Endothelial cell (in vitro differentiated cells): ENCODE measurements around the gene OSBPL2. TPM values are rescaled to one million over a fixed set of nuclear protein-coding genes. Genes with fewer than 3 reads are reported as not detected.

Experiments
- DNase-seq: peaks from one replicate; pipeline ENCODE4 v3.0.0; 2021; ENCODE audit warnings: low spot score
- H3K27ac Mint-ChIP-seq: one replicate; pipeline ENCODE4 v1.8.0; 2021; ENCODE audit warnings: mixed read lengths, inconsistent platforms; ENCODE audit not compliant: unreplicated experiment
- H3K27me3 Mint-ChIP-seq: one replicate; pipeline ENCODE4 v1.8.0; 2021; ENCODE audit warnings: mild to moderate bottlenecking, moderate library complexity, mixed read lengths, inconsistent platforms; ENCODE audit not compliant: unreplicated experiment
- H3K36me3 Mint-ChIP-seq: one replicate; pipeline ENCODE4 v1.8.0; 2021; ENCODE audit warnings: mild to moderate bottlenecking, low read depth, mixed read lengths, inconsistent platforms; ENCODE audit not compliant: unreplicated experiment
- H3K4me1 Mint-ChIP-seq: one replicate; pipeline ENCODE4 v1.8.0; 2021; ENCODE audit warnings: mild to moderate bottlenecking, mixed read lengths, inconsistent platforms; ENCODE audit not compliant: unreplicated experiment
- H3K4me3 Mint-ChIP-seq: one replicate; pipeline ENCODE4 v1.8.0; 2021; ENCODE audit warnings: mild to moderate bottlenecking, mixed read lengths, inconsistent platforms; ENCODE audit not compliant: unreplicated experiment
- H3K9me3 Mint-ChIP-seq: one replicate; pipeline ENCODE4 v1.8.0; 2021; ENCODE audit warnings: mixed read lengths, inconsistent platforms; ENCODE audit not compliant: unreplicated experiment
- total RNA-seq: library from RNA; stranded (reverse); fragmentation: NEBNext Ultra II Directional; extraction: Animal tissue kit (Norgen Biotek cat#: 25700); gene quantifications from one replicate; pipeline ENCODE4 v1.2.1, GENCODE V29; 2021; ENCODE audit not compliant: unreplicated experiment
- TF ChIP-seq, protein P1 (sequence below): fragments of 200-600 bp; sonication (generic); IDR thresholded peaks from one replicate; pipeline ENCODE4 v1.5.0; 2021; ENCODE audit warnings: antibody characterized with exemption; ENCODE audit not compliant: unreplicated experiment

OSBPL2 gene
- total RNA-seq, 1 donor from 2014 or later, result 39.5 TPM

DNA sequence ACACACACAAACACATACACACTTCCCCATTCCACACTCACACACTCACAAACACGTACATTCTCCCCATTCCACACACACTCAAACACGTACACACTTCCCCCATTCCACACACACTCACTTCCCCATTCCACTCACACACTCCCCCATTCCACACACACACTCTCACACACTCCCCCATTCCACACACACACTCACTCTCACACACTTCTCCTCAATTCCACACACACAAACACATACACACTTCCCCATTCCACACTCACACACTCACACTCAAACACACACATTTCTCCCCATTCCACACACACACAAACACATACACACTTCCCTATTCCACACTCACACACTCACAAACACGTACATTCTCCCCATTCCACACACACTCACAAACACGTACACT lies 8.7 kb upstream of the OSBPL2 start:
- Mint-ChIP-seq H3K27ac (no peak overlapping the region), H3K4me3 (no peak overlapping the region), H3K27me3 (peaks cover 11% of the 10 kb centered on the region), H3K9me3 (no peaks in the 10 kb centered on the region), H3K4me1 (no peaks in the 10 kb centered on the region), H3K36me3 (no peaks in the 10 kb centered on the region)
- no peak for DNase-seq
- TF ChIP-seq, protein P1, sequence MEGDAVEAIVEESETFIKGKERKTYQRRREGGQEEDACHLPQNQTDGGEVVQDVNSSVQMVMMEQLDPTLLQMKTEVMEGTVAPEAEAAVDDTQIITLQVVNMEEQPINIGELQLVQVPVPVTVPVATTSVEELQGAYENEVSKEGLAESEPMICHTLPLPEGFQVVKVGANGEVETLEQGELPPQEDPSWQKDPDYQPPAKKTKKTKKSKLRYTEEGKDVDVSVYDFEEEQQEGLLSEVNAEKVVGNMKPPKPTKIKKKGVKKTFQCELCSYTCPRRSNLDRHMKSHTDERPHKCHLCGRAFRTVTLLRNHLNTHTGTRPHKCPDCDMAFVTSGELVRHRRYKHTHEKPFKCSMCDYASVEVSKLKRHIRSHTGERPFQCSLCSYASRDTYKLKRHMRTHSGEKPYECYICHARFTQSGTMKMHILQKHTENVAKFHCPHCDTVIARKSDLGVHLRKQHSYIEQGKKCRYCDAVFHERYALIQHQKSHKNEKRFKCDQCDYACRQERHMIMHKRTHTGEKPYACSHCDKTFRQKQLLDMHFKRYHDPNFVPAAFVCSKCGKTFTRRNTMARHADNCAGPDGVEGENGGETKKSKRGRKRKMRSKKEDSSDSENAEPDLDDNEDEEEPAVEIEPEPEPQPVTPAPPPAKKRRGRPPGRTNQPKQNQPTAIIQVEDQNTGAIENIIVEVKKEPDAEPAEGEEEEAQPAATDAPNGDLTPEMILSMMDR, result no peak

DNA sequence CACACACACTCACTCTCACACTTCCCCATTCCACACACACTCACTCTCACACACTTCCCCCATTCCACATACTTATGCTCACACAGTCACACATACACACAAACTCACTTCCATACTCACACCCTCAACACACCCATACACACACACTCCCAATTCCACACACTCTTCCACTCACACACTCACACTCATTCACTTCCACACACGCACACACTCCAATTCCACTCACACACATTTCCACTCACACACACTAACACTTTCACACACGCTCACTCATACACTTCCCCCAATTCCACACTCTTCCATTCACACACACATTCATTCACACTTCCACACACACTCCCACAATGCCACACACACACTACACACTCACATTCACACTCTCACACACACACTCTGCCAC lies 8.0 kb upstream of the OSBPL2 start:
- Mint-ChIP-seq H3K4me3 (no peak overlapping the region), H3K27ac (no peak overlapping the region), H3K36me3 (no peaks in the 10 kb centered on the region), H3K4me1 (no peaks in the 10 kb centered on the region), H3K27me3 (peaks cover 6% of the 10 kb centered on the region), H3K9me3 (no peaks in the 10 kb centered on the region)
- TF ChIP-seq, protein P1, result no peak
- no peak for DNase-seq

DNA sequence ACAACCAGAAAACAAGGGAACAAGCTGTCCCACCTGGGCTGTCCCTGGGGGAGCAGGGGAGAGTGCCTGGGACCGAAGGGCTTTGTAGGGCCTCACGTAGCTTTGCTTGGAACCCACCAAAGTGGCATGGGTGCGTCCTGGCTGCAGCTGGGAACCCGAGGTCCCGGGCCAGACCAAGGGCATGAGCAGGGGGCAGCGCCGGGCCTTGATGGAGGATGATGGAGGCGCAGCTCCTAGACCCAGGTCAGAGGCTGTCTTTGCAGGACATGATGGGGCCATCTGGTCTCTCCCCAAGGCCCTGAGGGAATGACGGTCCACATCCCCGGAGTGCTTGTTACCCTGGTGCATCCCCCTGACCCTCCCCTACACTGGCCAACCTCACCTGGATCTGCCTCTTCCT lies 7.6 kb upstream of the OSBPL2 start:
- TF ChIP-seq, protein P1, result no peak
- no peaks in the 10 kb centered on the region for H3K4me1 Mint-ChIP-seq
- H3K9me3 Mint-ChIP-seq, result no peaks in the 10 kb centered on the region
- no peak overlapping the region for H3K4me3 Mint-ChIP-seq
- DNase-seq, result no peak
- H3K27me3 Mint-ChIP-seq, result peaks cover 4% of the 10 kb centered on the region
- no peak overlapping the region for H3K27ac Mint-ChIP-seq
- no peaks in the 10 kb centered on the region for H3K36me3 Mint-ChIP-seq

DNA sequence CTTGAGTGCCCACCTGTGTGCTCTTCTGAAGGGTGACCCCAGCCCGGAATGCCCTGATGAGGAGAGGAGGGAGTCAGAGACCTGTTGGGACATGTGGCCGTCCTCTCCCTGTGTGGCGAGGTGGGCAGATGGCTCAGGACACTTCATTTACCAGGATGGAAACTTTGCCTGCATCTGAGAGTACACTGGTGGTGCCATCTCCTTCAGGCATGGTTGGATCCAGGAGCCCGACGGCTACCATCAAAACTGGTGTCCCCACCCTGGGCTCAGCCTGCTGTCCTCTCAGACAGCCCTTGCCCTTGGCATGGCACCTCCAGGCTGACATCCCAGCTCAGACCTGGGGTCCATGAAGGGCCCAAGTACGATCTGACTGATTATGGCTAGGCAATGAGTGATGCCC lies 7.0 kb upstream of the OSBPL2 start:
- no peak overlapping the region for H3K4me3 Mint-ChIP-seq
- H3K4me1 Mint-ChIP-seq, result no peaks in the 10 kb centered on the region
- no peaks in the 10 kb centered on the region for H3K36me3 Mint-ChIP-seq
- peaks cover 6% of the 10 kb centered on the region for H3K27me3 Mint-ChIP-seq
- H3K27ac Mint-ChIP-seq, result no peak overlapping the region
- H3K9me3 Mint-ChIP-seq, result no peaks in the 10 kb centered on the region
- TF ChIP-seq, protein P1, result no peak
- DNase-seq, result no peak

DNA sequence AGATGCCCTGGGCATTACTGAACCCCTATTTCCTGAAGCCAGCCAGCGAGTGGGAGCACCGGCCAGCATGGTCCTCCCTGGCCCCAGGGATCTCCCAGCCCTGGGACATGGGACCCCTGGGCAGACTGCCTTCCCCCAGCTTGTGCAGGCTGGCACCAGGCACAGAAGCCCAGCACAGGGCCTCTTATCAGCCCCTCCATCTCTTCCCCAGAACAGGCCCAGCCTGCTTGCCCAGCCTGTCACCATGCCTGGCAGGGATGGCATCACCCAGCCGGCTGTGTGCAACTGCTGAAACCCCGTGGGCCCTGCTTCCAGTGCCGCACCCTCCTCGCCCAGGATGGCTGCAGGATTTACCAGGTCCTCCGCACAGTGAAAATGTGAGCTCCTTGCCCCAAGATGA lies 6.1 kb upstream of the OSBPL2 start:
- no peak overlapping the region for H3K27ac Mint-ChIP-seq
- no peak for DNase-seq
- peaks cover 6% of the 10 kb centered on the region for H3K27me3 Mint-ChIP-seq
- no peak overlapping the region for H3K4me3 Mint-ChIP-seq
- TF ChIP-seq, protein P1, result no peak
- H3K9me3 Mint-ChIP-seq, result no peaks in the 10 kb centered on the region
- H3K36me3 Mint-ChIP-seq, result no peaks in the 10 kb centered on the region
- no peaks in the 10 kb centered on the region for H3K4me1 Mint-ChIP-seq
